Measurements from ENCODE around the gene RGS12.

The RGS12 gene

GRCh38 chr4:3311489-3312171 is 18.8 kb downstream of the RGS12 start:
- no peak for DNase-seq

DNA sequence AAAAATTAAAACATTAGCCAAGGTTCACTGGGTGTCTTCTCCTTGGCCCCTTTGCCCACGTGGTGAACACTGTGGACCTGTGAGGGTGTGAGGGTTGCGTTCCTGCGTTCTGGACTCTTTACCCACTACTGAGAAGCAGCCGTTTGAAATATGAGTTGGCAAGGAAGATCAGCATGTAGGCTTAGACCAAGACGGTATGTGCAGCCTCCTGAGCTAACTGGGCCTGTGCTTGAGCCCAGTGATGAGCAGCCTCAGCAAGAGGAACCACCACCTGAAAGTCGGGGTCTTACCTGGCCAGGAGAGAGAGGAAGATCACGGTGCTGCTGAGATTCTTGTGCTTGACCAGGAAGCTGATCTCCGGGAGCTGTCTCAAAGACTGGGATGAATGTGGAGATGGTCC is 19.5 kb downstream of the RGS12 start:
- DNase-seq: no peak

GRCh38 chr4:3313139-3313538 is 20.3 kb downstream of the RGS12 start:
- DNase-seq: no peak

DNA sequence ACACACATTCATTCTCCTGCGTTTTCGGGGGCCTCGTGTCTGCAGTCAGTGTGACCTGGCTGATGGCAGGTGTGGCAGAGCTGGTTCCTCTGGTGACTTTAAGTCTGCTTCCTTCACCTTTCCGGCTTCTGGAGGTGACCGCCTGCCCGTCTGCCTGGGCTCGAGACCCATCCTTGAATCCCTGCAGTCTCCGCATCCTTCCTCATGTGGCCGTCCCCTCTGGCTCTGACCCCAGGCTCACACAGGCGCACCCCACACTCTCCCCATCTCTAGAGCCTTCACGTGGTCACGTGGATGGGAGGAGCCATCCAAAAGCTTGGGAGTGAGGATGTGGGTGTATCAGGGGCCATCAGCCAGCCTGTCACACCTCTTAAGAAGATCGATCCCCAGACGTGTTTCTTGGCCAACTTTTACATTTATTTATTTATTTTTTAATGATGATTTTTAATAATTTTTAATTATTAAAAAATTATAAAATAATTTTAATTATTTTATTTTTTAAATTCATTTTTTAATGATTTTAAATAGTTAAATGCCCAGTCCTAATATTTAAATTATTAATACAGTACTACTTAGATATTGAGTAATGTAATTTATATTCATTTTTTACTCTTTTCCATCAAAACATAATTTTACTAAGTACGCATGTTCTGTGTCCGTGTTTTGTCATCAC is 20.9 kb downstream of the RGS12 start:
- DNase-seq: no peak

DNA sequence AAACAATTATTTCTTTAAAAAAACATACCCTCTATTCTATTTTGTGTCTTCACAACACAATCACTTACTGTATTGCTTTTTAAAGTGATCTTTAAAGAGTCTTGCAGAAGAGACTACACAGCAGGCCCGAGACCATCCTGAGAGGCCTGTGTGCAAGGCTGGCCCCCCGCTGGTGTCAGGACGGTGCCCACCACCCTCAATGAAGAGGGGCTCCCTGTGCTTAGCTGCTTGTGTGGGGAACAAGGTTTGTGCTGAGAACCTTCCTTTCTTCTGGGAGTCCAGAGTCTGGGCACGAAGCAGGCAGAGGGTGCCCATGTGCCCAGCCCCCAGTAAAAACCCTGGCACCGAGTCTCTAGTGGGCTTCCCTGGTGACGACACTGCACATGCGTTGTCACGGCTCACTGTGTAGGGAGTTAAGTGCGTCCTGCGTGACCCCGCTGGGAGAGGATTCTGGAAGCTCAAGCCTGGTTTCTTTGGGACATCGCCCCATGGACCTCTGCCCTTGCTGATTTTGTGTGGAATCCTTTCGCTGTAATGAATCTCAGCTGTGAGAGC is 22.0 kb downstream of the RGS12 start:
- no peak for DNase-seq

DNA sequence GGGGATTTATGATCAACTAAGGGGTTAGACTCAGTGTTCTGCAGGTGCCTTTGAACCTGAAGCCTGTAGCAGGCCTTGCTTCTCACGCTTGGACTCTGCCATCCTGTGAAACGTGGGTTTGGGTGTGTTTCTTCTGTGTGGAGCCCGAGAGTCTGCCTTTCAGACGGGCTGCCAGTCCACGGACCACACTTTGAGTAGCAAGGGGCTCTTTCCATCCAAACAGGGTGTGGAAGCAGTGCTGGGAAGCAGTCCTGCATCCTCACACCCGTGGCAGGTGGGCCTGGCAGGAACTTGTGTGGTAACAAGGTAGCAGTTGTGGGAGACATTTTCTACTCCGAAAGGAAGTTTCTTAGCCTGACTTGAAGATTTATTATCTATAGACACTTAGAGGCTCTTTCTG is 22.7 kb downstream of the RGS12 start:
- DNase-seq: no peak

DNA sequence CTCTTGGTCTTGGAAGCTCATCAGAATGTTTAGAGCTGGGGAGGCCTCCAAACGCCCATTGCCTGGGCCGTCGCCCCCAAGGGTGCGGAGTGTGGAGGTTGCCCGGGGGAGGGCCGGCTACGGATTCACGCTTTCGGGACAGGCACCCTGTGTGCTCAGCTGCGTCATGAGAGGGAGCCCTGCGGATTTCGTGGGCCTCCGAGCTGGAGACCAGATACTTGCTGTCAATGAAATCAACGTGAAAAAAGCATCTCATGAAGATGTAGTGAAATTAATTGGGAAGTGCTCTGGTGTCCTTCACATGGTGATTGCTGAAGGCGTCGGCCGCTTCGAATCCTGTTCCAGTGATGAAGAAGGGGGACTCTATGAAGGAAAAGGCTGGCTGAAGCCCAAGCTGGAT is 23.3 kb downstream of the RGS12 start:
- no peak for DNase-seq

- DNase-seq: no peak
These were observed 24.3 kb downstream of the RGS12 start for GRCh38 chr4:3317011-3317655.

DNA sequence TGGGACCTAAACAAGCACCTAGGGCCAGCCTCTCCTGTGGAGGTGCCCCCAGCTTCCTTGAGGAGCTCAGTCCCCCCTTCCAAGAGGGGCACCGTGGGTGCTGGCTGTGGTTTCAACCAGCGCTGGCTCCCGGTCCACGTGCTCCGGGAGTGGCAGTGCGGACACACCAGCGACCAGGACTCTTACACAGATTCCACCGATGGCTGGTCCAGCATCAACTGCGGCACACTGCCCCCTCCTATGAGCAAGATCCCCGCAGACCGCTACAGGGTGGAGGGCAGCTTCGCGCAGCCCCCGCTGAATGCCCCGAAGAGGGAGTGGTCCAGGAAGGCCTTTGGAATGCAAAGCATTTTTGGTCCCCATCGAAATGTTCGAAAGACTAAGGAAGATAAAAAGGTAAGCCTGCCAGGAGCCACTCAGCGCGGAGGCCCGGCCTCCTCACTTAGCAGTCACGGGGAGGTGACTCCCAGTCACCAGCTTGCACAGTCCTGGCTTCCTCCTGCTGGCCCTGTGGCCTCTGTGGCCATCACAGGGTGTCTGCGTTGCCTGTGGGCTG is 24.9 kb downstream of the RGS12 start:
- DNase-seq: no peak

- DNase-seq: no peak
These were observed 25.8 kb downstream of the RGS12 start for GRCh38 chr4:3318561-3319021.

GRCh38 chr4:3320361-3321023 is 27.7 kb downstream of the RGS12 start:
- DNase-seq: no peak

DNA sequence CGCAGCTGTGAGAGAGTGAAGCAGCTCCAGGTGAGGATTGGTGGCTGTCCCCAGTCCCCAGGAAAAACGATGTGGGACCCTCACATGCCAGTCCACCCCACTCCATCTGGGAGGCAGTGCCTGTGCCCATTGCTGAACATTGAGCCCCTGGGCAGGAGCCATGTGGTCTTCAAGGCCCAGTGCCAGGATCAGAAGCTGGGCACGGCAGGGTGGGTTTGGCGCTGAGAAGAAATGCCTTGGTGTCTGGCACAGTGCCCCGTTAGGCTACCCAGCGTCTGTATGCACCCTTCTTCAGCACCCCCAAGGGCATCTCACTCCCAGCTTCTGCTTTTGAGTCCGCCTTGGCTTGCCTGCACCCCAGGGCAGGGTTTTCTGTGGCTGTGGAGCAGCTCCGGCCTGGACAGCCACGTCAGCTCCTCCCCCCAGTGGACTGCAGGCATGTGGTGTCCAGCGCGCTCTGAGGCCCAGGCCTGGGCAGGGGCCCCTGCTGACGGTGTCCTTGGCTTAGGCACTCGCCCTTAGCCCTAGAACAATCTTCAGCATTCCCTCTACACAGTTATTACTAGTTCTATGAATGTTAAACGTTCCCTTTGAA is 28.6 kb downstream of the RGS12 start:
- no peak for DNase-seq

GRCh38 chr4:3322059-3322550 is 29.3 kb downstream of the RGS12 start:
- no peak for DNase-seq

DNA sequence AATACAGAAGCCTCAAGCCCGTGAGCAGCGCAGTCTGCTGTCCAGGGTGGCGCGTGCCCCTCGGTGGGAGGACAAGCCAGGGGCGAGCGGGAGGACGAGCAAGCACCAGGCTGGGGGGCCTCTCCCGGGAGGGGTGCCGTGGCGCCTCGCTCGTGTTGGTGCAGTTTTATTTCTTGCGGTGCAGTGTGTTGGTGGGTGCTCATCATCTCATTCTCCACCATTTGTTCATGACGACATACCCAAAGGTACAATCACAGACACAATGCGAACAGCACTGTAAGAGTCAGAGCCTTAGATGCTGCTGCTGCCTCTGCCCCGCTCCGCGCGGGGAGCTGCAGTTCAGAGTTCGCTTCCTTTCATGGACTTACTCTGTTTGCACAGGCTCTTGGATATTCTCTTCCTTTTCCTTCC is 30.3 kb downstream of the RGS12 start:
- no peak for DNase-seq

DNA sequence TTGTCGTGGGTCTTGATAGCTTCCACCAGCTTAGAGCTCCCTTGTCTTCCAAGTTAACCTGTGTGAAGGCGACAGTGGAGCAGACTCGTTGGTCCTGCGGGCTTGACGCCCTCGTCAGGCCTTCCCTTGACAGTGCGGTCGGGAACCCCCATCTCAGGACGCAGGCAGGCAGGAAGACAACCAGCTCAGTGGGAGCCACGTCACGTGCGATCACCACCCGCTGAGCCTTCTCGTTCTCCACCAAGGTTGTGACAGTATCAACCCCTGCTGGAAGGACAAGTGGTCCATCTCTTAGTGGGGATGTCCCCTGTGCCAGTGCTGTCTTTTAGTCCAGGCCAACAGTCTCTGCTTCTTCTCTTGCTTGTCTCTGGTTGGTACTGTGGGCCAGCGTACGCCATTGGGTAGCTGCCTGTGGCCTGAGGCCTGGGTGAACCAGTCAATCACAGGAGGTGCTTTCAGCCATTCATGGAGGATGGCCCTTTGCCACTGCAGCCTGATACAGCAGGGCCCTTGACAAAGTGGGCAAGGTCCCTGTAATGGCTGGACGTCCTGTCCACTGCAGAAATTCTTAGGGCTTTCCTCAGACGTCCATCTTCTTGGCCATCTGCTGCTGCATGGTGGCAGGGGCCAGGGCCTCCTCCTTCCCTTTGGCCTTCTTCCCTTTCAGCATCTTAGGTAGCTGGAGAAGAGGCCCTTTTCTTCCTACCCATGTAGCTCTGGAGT is 31.4 kb downstream of the RGS12 start:
- no peak for DNase-seq

- no peak for DNase-seq
These were observed 36.2 kb downstream of the RGS12 start for GRCh38 chr4:3328814-3329663.

DNA sequence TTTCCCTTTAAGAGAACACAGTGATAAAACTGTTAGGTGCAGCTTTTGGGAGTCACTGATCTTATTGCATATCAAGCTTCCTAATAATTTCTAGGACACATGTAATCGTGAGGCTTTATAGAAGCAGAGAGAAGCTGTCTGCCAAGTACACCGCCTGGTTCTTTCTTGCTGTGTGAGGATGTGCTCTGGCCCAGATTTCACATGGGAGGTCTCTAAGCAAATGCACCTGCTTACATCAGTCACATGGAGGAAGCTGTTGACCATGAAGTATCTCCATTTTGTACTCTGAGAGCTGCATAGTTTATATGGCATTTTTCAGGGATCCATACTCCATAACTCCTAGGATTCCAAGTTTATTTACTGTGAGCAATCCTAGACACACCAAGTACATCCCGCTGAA is 37.1 kb downstream of the RGS12 start:
- no peak for DNase-seq

GRCh38 chr4:3330707-3331106 is 37.9 kb downstream of the RGS12 start:
- DNase-seq: no peak

DNA sequence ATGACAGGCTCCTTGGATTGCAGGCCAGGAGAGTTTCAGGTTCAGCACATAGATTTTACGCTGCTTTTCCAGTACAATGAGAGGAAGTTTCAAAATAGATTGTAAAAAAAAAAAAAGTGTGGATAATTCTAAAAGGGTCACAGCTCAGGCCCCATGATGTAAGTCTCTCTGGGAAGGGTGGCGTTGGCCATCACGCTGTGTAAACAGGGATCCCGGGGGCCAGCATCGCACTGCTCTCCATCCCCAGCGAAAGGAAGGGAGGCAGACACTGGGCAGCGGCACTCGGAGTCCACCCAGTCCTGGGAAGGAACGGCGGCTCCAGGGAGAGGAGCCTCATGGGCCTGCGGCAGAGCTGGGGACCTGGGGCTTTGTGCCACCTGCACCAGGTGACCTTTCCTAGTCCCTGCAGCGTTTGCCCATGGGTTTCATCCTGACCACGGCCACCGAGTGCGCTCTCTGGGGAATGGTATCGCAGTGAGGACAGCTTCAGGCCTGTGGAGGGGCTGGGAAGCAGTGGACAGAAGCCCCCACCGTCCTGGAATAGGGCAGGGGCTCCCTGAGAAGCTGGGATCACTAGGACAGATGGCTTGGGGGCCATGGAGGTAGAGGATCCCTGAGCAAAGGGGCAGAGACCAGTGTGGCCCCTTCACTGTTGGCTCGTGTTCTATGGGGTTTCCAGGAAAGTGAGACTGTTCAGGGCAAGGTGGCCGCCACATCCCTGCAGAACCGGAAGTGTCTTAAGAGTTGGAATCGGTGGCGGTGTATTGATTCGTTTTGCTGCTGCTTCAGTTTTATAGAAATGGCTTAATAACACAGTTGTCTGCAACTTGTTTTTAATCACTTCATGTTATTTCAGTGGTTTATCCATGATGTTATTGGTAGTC is 38.9 kb downstream of the RGS12 start:
- DNase-seq: no peak

GRCh38 chr4:3332498-3332897 is 39.7 kb downstream of the RGS12 start:
- DNase-seq: no peak
